Measurements from ENCODE around the gene MFN2. TPM values are rescaled to one million over a fixed set of nuclear protein-coding genes. Genes with fewer than 3 reads are reported as not detected.

The MFN2 gene
- total and polyA plus RNA-seq, 8 donors, result 45.4 to 82.0 (median 52.0) TPM

- H3K9me3 ChIP-seq, result no peaks in the 10 kb centered on the region
- DNase-seq (peak in 1 of 4 donors; percentile 45), ATAC-seq (no peak)
- peaks cover 0 to 5% of the 10 kb centered on the region in 2 donors for H3K4me1 ChIP-seq
- intact Hi-C loops (cut with DNase I), result no loop called here
- H3K4me3 ChIP-seq, result no peak overlapping the region
- no peak overlapping the region for H3K27ac ChIP-seq
- no peaks in the 10 kb centered on the region for H3K27me3 ChIP-seq
- no peak for TF ChIP-seq CTCF (IDR thresholded peaks at IDR 0.05)
- H3K36me3 ChIP-seq, result peaks cover 0 to 87% of the 10 kb centered on the region in 2 donors
Observed at GRCh38 chr1:12009318-12009947, 29.2 kb downstream of the MFN2 start.

DNA sequence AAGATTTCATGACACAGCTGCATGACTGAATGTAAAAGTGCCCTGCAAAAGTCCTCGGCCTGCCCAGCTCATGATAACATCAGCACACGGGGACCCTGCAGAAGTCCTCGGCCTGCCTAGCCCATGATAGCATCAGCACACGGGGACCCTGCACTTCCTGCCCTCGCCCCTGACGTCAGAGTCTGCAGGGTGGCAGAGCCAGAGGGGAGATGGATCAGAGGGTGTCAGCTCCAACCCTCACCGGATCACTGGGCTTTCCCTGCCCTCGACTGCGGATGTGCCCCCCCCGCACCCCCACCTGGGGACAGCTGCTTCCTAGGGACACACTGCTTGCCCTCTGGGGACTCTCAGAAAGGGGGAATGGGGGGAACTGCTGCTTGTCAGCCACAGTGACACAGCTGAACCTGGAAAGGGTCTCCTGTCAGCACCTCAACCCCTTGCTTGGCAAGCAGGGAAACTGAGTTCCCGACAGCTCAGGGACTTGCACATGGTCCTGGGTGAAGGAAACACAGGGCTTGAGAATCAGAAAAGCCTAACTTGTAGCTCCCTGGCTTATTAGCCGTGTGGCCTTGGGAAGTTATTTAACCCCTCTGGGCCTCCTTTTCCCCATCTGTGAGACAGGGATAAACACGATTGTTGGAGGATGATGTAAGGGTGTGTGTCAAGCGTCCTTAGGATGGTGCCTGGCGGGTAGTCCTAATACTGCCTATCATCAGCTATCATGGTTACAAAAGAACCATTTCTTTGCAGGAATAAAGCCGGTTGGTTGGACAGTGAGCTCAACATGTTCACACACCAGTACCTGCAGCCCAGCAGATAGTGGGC lies 30.7 kb downstream of the MFN2 start:
- Histone ChIP-seq H3K4me1 (peaks cover 0 to 5% of the 10 kb centered on the region in 2 donors), H3K36me3 (peaks cover 0 to 72% of the 10 kb centered on the region in 2 donors), H3K4me3 (no peak overlapping the region), H3K9me3 (no peaks in the 10 kb centered on the region), H3K27me3 (no peaks in the 10 kb centered on the region), H3K27ac (no peak overlapping the region)
- intact Hi-C loops (cut with DNase I), result no loop called here
- ATAC-seq, result no peak
- DNase-seq, result peak in 1 of 4 donors; percentile 20
- TF ChIP-seq CTCF (IDR thresholded peaks at IDR 0.05), result no peak

DNA sequence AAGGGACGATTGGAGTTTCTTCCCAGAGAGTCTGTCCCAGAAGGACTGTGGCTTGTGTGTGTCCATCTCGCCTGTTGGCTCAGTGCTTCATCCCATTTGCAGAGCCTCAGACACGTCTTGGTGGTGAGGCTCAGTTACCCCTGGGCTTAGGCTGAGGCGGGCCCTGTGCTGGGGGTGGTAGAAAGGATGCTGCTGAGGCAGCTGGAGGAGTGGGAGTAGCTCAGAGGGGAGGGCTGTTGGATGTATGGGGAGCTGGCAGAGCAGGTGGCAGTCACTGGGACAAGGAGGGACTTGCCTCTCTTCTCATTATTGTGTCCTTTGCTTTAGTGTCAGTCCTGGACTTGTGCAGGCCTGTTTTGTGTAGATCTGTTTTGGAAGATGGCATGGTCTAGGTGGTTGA lies 31.8 kb downstream of the MFN2 start:
- H3K4me3 ChIP-seq, result no peak overlapping the region
- no peak for ATAC-seq
- TF ChIP-seq CTCF (IDR thresholded peaks at IDR 0.05), result no peak
- no peaks in the 10 kb centered on the region for H3K27me3 ChIP-seq
- H3K9me3 ChIP-seq, result no peaks in the 10 kb centered on the region
- intact Hi-C loops (cut with DNase I), result no loop called here
- H3K4me1 ChIP-seq, result peaks cover 0 to 5% of the 10 kb centered on the region in 2 donors
- peak in 1 of 4 donors; percentile 28 for DNase-seq
- peaks cover 0 to 61% of the 10 kb centered on the region in 2 donors for H3K36me3 ChIP-seq
- H3K27ac ChIP-seq, result no peak overlapping the region

DNA sequence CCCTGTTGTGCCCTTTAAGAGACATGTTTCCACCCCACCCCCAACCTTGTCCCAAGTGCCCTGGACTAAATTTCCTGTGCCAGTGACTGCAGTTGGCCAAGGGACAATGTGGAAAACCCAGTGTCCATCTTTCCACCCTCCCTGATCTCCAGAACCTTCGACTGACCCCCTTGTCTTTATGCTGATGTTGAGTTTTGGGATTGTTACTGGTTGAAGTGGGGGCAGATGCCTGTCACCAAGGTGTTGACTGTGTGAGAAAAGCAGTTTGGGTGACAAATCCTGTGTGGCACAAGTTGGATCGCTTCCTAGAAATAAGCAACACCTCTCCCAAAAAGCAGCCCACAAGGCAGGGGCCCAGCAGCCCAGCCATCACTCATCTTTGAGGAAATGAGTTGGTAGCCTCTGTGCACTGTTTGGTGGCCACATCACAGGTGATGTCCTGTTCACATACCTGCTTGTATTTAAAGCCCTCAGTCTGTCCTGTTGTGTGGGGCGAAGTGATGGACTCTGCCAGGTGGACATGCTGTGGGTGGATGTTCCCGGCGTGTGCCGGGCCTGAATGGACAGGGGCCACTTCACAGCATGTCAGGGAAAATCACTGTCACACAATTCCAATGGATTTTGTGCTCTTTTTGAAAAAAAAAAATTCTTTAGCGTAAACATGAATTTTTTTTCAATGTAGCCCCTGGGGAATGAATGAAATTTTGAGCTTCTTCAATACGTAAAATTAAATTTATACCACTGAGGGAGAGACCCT lies 32.5 kb downstream of the MFN2 start:
- H3K4me3 ChIP-seq, result no peak overlapping the region

More for the DNA sequence above, 32.5 kb downstream of the MFN2 start:
- no peak for ATAC-seq
- DNase-seq, result peak in 1 of 4 donors; percentile 15
- no peak overlapping the region for H3K27ac ChIP-seq
- no peaks in the 10 kb centered on the region for H3K27me3 ChIP-seq
- TF ChIP-seq CTCF (IDR thresholded peaks at IDR 0.05), result no peak
- peaks cover 0 to 5% of the 10 kb centered on the region in 2 donors for H3K4me1 ChIP-seq
- H3K36me3 ChIP-seq, result peaks cover 0 to 54% of the 10 kb centered on the region in 2 donors
- intact Hi-C loops (cut with DNase I), result no loop called here
- H3K9me3 ChIP-seq, result no peaks in the 10 kb centered on the region
